DMS53 treated with DMSO at 0.1 percent for 48 hours (cell line): ENCODE results near the gene SEC24B.

Experiments
- DNase-seq: peaks from one replicate; lab custom pipeline; 2025; ENCODE audit not compliant: unreplicated experiment; lab: John Stamatoyannopoulos, UW

SEC24B gene

GRCh38 chr4:109433205-109434006 is at the start of gene SEC24B:
Gene SEC24B, plus strand, starts transcription at chr4:109433815. Its CDS starts 55 bp downstream, at chr4:109433870.
- DNase-seq: peak; percentile 38

- DNase-seq: no peak
These were observed 49.8 kb upstream of the SEC24B start for GRCh38 chr4:109383823-109384222.

DNA sequence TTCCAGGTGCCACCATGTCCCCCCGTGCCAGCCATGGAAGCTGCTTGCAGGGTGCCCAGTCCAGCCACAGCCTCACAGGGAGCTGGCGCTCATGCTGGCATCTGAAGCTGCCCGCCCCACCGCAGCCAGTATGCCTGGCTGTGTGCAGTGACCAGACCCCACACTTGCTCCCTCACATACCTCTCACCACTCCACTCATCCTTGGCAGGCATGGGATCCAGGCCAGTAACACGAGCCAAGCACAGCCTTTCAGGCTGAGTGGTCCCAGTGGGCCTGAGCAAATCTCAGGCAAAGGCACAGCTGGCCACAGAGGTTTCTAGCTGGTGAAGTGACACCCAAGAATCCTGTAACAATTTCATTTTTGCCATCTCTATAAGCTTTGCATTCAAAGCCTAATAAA is 48.4 kb upstream of the SEC24B start:
- DNase-seq: no peak

DNA sequence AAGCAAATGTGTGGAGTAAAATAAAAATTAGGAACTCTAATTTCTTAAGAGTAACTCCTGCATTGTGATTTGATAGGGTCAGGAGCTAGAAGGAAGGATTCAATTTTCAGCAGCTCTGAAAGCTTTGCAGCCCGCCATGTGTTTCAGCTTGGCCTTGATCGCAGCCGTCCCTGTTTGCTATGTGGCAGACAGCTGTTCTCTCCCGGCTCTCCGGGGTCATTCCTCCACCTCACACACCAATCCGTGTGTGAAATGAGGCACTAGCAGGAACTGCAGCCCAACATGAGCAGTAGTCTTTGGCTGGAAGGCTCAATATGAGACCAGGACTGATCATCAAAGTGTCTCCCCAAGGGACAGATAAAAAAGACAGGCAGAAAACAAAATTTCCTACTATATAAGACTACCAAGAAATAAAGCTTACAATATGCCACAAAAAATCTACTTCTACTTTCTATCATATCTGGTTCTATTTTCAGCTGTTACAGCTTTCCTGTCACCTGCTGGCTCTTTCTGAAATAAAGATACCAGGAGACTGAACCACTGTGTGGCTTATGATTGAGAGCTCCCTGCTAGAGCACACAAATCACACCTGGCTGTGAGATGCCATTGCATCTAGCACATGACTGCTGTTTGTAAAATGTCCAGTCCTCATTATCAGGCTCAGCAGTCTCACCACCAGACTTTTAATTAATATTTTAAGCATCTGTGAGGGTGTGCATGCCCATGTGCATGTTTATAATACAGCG is 44.1 kb upstream of the SEC24B start:
- DNase-seq: peak; percentile 32

GRCh38 chr4:109390115-109390768 is 43.4 kb upstream of the SEC24B start:
- DNase-seq: no peak

DNA sequence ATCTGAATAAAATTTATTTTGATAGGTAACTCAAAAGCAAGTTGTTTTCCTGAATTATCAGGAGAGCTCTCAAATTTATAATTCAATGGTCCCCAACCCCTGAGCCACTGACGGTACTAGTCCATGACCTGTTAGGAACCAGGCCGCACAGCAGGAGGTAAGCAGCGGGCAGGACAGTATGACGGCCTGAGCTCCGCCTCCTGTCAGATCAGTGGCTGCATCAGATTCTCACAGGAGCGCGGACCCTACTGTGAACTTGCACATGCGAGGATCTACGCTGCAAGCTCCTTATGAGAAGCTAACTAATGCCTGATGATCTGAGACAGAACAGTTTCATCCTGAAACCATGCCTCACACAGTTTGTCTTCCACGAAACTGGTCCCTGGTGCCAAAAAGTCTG is 37.9 kb upstream of the SEC24B start:
- DNase-seq: no peak

DNA sequence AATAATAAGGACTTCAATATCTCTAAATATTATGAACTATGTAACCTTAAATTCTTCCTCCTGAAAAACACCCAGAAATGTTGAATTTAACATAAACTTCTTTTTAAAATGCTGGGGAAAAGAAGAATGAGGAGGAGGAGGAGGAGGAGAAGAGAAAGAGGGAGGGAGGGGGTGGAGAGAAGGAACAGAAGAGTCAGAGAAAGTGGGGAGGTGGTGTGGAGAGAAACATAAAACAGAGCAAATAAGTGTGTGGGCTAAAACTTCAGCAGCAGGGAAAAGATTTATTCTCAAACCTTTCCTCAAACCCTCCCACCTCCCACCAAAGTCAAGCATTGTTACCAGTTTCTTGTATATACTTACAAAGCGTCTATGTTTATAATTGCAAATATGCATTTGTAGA is 34.7 kb upstream of the SEC24B start:
- no peak for DNase-seq

GRCh38 chr4:109406337-109406931 is 27.2 kb upstream of the SEC24B start:
- peak; percentile 29 for DNase-seq

GRCh38 chr4:109407027-109407737 is 26.4 kb upstream of the SEC24B start:
- DNase-seq: no peak

GRCh38 chr4:109408711-109409110 is 24.9 kb upstream of the SEC24B start:
- DNase-seq: no peak

DNA sequence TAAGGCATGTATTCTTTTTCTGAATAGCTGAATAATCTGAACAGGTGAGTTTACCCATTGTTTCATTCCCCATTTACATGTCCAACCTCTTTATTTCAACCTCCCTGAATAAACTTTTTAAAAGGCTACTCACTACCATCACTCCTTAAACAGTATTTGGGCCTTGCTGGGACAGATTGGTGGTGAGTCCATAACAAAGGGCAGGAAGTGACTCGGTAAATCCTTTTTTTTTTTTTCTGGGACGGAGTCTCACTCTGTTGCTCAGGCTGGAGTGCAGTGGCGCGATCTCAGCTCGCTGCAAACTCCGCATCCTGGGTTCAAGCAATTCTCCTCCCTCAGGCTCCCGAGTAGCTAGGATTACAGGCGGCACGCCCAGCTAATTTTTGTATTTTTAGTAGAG is 23.4 kb upstream of the SEC24B start:
- no peak for DNase-seq

- DNase-seq: no peak
These were observed 22.8 kb upstream of the SEC24B start for GRCh38 chr4:109410776-109411175.

DNA sequence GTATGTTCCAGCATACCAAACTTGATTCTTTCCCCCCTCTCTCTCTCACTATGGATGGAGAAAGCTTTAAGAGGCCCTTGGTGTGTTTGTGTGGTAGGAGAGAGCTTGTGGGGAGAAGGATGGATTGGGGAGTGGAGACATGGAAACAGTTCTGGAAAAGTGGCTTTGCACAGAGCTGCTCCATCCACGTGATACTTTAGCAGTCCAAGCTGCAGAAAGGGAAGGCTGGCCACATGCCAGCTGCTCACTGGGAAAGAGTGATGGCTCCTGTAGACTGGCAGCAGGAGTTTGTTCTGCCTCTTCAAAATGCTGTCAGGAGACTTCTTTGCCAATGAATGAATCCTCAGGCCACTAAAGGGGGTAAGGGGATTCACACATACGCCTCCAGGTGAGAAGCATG is 21.7 kb upstream of the SEC24B start:
- peak; percentile 12 for DNase-seq

DNA sequence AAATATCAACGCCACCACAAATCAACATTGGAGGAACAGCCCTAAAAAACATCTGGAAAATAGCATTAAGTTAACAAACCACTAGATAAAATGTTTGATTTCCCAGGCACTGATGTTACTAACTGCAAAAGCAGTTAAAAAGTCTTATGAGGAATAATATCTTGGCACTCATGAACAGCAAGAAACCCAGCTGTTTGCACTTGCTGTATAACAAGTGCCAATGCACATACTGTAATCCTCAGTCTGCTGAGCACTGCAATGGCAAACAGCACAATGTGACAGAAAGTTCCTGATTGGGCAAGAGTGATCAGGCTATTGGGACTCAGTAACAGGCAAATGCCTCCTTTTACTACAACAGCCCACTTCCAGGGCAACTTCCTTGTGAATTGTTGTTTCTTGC is 20.8 kb upstream of the SEC24B start:
- no peak for DNase-seq

DNA sequence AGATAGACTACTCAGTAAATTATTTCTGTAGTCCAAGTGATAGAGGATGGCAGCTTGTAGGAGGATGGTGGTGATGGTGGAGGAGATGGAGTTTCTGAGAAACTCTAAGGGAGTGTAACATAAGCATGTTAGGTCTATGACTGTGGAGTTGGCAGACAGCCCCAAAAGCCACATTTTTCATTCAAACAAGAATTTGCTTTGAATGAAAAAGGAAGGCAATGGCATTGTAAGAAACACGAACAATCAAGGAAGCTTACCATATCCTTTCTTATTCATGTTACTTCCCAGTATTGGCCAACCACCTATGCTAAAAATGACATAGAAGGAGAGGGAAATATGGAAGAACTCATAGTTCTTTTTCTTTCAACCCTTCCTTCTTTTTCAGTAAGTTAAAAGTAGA is 18.7 kb upstream of the SEC24B start:
- no peak for DNase-seq

DNA sequence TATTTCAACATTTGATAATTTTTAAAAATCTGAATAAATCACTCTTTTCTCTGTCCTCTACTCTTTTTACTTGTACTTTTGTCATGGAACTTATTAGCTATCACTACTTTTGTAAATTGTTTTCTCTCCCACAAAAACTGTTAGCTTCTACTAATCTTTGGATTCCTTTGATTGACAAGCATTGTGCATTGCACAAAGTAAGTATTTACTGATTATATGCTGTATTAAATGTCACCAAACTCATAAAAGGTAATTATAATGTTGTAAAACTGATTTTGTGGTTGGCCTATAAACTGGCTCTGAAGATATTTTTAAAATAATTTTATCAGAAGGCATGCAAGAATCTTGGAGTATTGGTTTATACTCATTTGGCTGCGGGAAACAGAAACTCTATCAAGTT is 15.0 kb upstream of the SEC24B start:
- DNase-seq: no peak

- no peak for DNase-seq
These were observed 13.9 kb upstream of the SEC24B start for GRCh38 chr4:109419679-109420078.

GRCh38 chr4:109424093-109424841 is 9.3 kb upstream of the SEC24B start:
- DNase-seq: no peak

- no peak for DNase-seq
These were observed 8.2 kb upstream of the SEC24B start for GRCh38 chr4:109425405-109425804.

DNA sequence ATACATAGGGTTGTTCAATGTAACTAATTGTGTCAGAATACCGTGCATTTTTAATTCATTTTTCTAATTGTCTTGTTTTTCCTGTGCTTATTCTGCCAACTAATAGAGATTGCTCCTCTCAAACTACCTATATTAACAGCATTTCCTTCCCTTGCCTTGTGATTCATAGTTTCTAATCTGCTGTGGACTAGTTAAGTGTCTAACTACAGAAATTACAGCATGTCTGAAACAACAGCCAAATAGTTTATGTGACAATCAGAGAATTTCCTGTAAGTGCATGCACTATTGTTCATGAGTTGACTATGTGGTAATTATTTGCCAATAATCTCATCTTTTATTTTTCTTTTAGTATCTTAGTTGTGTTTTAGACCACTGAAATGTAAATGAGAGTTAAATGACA is 4.1 kb upstream of the SEC24B start:
- DNase-seq: no peak
